Ovary (tissue), 9 donors: ENCODE data around the gene TMEM117. TPM values are rescaled to one million over a fixed set of nuclear protein-coding genes. Genes with fewer than 3 reads are reported as not detected.

Source experiments
- DNase-seq, 5 donors: peaks; one replicate each; pipeline ENCODE4 v3.0.0-alpha.2; 2019 to 2020
- H3K27ac ChIP-seq, 2 donors: fragments of 200-600 bp; one replicate each; pipeline versions ENCODE4 v1.5.1 to v1.8.0; 2019 to 2022
- H3K27me3 ChIP-seq: fragments of 200-600 bp; one replicate; pipeline ENCODE4 v1.8.0; 2022
- H3K36me3 ChIP-seq: fragments of 200-600 bp; sonication (generic); one replicate; pipeline ENCODE4 v1.5.1; 2019
- H3K4me1 ChIP-seq: one replicate; pipeline ENCODE4 v1.8.1; 2013; ENCODE audit warnings: mild to moderate bottlenecking, moderate library complexity; ENCODE audit not compliant: insufficient read depth
- H3K4me3 ChIP-seq: fragments of 200-600 bp; sonication (generic); one replicate; pipeline ENCODE4 v1.5.1; 2017
- H3K9me3 ChIP-seq, 2 donors: fragments of 200-600 bp in 1 of 2; sonication (generic) in 1 of 2; one replicate each; pipeline versions ENCODE4 v1.5.1 to v1.8.1; 2013 to 2019; ENCODE audit warnings: mild to moderate bottlenecking in 1 of 2, moderate library complexity in 1 of 2
- CTCF ChIP-seq, 3 donors: fragments of 450-650 bp in 2 of 3; fragments of 200-600 bp in 1 of 3; IDR thresholded peaks; one replicate each; pipeline versions ENCODE4 v1.5.1 to v1.8.0; 2016 to 2022; ENCODE audit warnings: antibody characterized with exemption in 3 of 3, mild to moderate bottlenecking in 1 of 3
- EP300 ChIP-seq: sonication (generic); formaldehyde crosslinking; IDR thresholded peaks from one replicate; pipeline ENCODE4 v1.6.1; 2017; ENCODE audit warnings: antibody characterized with exemption
- POLR2A ChIP-seq: fragments of 450-650 bp; IDR thresholded peaks from one replicate; pipeline ENCODE4 v1.6.1; 2017; ENCODE audit warnings: antibody characterized with exemption, mild to moderate bottlenecking, moderate library complexity
- WGBS, 3 donors: extraction: QIAGEN DNeasy Blood & Tissue Kit in 1 of 3; methylation state at CpG; one replicate each; pipeline versions ENCODE4 v1.1.5 to v1.1.7; 2013 to 2017; 5-methylcytosine and 5-hydroxymethylcytosine counted together
- intact Hi-C, 4 donors: fragments of 100-400 bp; cut with DNase I; formaldehyde crosslinking; loops; one replicate each; pipeline versions ENCODE4 v1.11.0 to v1.15.1; 2022 to 2023
- polyA plus RNA-seq, 2 donors: library from polyadenylated mRNA; stranded (reverse); fragments of 200-250 nt in 1 of 2; fragments of 350-450 nt in 1 of 2; fragmentation: Illumina TruSeq in 1 of 2; extraction: RNeasy Lipid Tissue Mini Kit (QIAGEN cat#74804) in 1 of 2; gene quantifications; one replicate each; pipeline ENCODE4 v1.2.3, GENCODE V29; 2013 to 2014
- total RNA-seq, 7 donors: library from RNA; depleted of rRNA in 2 of 7; stranded (reverse); fragments of >200 nt in 2 of 7; fragmentation: NEBNext Ultra II Directional in 3 of 7; extraction: Animal tissue kit (Norgen Biotek cat#: 25700) in 3 of 7; gene quantifications; one replicate each; pipeline versions ENCODE4 v1.1.0 to v1.2.4, GENCODE V29; 2016 to 2023
- donor health status: DM: no; HTN: no; CAD: no; lungs with moderate emphysema.
- donor health status: DM: no; HTN: no; CAD: no.
- donor health status: Bipolar disorder and iron deficiency.
- donor health status: DM: yes; HTN: yes; CAD: no.
- donor health status: DM: no; HTN: no; CAD: no.
- donor health status: DM: yes; HTN: yes; CAD: no.

TMEM117 gene
- total and polyA plus RNA-seq, 9 donors = 3.5 to 19.3 (median 6.3) TPM

DNA sequence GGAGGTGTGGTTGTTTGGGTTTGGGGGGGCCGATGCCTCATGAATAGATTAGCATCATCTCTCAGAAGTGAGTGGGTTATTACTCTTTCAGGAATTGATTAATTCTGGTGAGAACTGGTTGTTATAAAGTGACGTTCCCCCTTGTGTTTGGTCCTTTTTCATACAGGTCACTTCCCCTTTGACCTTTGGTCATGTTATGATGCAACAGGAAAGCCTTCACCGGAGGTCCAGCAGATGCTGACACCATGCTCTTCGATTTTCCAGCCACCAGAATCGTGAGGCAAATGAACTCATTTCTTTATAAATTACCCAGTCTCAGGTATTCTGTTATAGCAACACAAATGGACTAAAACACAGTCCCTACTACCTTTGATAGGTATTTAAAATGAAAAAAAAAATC, 600.9 kb downstream of the TMEM117 start:
- TF ChIP-seq CTCF (IDR thresholded peaks at IDR 0.05) (no peak), POLR2A (no peak), EP300 (no peak)
- intact Hi-C loops = no loop called here

More for the DNA sequence above, 600.9 kb downstream of the TMEM117 start:
- Histone ChIP-seq H3K36me3 (no peaks in the 10 kb centered on the region), H3K4me3 (no peak overlapping the region), H3K4me1 (no peaks in the 10 kb centered on the region), H3K9me3 (no peaks in the 10 kb centered on the region), H3K27me3 (no peaks in the 10 kb centered on the region), H3K27ac (no peak overlapping the region)
- no peak for DNase-seq
- whole genome bisulfite sequencing, 3 donors = 81 to 86% (median 86%) methylated on average over 5 of the region's 5 CpGs

Other genes with a start within 250 kb of the TMEM117 start
- 10 to 100 TPM in 5 of 7 donors, 1 to 10 TPM in 2; 6.1 to 25.3 (median 15.1) TPM for gene PUS7L, start 77.3 kb upstream of the TMEM117 start, total RNA-seq
- 1 to 10 TPM; 1.6 to 4.9 TPM for gene PUS7L, start 77.3 kb upstream of the TMEM117 start, polyA plus RNA-seq
- gene IRAK4, start 77.1 kb upstream of the TMEM117 start, total RNA-seq = 10 to 100 TPM in 6 of 7 donors, 1 to 10 TPM in 1; 9.4 to 18.5 (median 12.9) TPM
- gene IRAK4, start 77.1 kb upstream of the TMEM117 start, polyA plus RNA-seq = 10 to 100 TPM in 1 of 2 donors, 1 to 10 TPM in 1; 7.8 to 17.5 TPM
- gene TWF1, start 29.8 kb upstream of the TMEM117 start, total RNA-seq = 10 to 100 TPM; 44.6 to 69.0 (median 58.6) TPM
- gene TWF1, start 29.8 kb upstream of the TMEM117 start, polyA plus RNA-seq = 10 to 100 TPM; 32.9 to 42.7 TPM